Spinal cord (tissue), 10 donors: ENCODE measurements around the gene MN1. TPM values are rescaled to one million over a fixed set of nuclear protein-coding genes. Genes with fewer than 3 reads are reported as not detected.

ENCODE experiments used
- DNase-seq, 6 donors: peaks; one replicate each; pipeline versions ENCODE4 v3.0.0 to v3.0.0-alpha.2; 2013 to 2015; ENCODE audit warnings: low spot score in 6 of 6, low read depth in 4 of 6
- H3K27ac ChIP-seq: one replicate; pipeline ENCODE4 v1.5.1; 2013; ENCODE audit warnings: low read depth, low read length, control low read depth
- H3K27me3 ChIP-seq: one replicate; pipeline ENCODE4 v1.6.1; 2013; ENCODE audit warnings: low read length; ENCODE audit not compliant: control insufficient read depth, insufficient read depth
- H3K36me3 ChIP-seq: one replicate; pipeline ENCODE4 v1.6.1; 2013; ENCODE audit warnings: low read length; ENCODE audit not compliant: control insufficient read depth, insufficient read depth
- H3K4me1 ChIP-seq: one replicate; pipeline ENCODE4 v1.6.1; 2013; ENCODE audit warnings: low read length; ENCODE audit not compliant: control insufficient read depth, insufficient read depth
- H3K4me3 ChIP-seq: one replicate; pipeline ENCODE4 v1.5.1; 2013; ENCODE audit warnings: low read depth, low read length, control low read depth
- H3K9me3 ChIP-seq: one replicate; pipeline ENCODE4 v1.6.1; 2013; ENCODE audit warnings: low read length; ENCODE audit not compliant: control insufficient read depth, insufficient read depth
- WGBS: methylation state at CpG from one replicate; pipeline ENCODE4 v1.1.5; 2013; ENCODE audit warnings: missing lambda C conversion rate; ENCODE audit not compliant: insufficient coverage; 5-methylcytosine and 5-hydroxymethylcytosine counted together
- polyA plus RNA-seq, 2 donors: library from polyadenylated mRNA; unstranded; fragments of 120-200 nt; gene quantifications; one replicate each; pipeline ENCODE4 v1.2.1, GENCODE V29; 2013; ENCODE audit not compliant: insufficient read length in 2 of 2
- total RNA-seq, 2 donors: library from RNA; depleted of rRNA in 1 of 2; stranded (reverse); fragments of 120-200 nt in 1 of 2; fragments of >200 nt in 1 of 2; gene quantifications; one replicate each; pipeline versions ENCODE4 v1.2.3 to v1.2.4, GENCODE V29; 2013 to 2014
- donor health status: healthy.

MN1 gene
- total and polyA plus RNA-seq, 4 donors: 9.9 to 27.5 (median 25.4) TPM

- no peaks in the 10 kb centered on the region for H3K9me3 ChIP-seq
- H3K27ac ChIP-seq: peak overlapping the region; percentile 79
- H3K4me3 ChIP-seq: peak overlapping the region; percentile 48
- H3K27me3 ChIP-seq: peaks cover 31% of the 10 kb centered on the region
- H3K36me3 ChIP-seq: peaks cover 31% of the 10 kb centered on the region
- H3K4me1 ChIP-seq: peaks cover 68% of the 10 kb centered on the region
- DNase-seq: peak in 2 of 6 donors; percentile 86 to 90
- WGBS: 35% methylated on average over 13 of the region's 14 CpGs
Measured at GRCh38 chr22:27795053-27795452, 6.5 kb downstream of the MN1 start.

- H3K9me3 ChIP-seq: no peaks in the 10 kb centered on the region
- peaks cover 61% of the 10 kb centered on the region for H3K4me1 ChIP-seq
- WGBS: 25% methylated on average over 3 of the region's 5 CpGs
- H3K36me3 ChIP-seq: peaks cover 23% of the 10 kb centered on the region
- H3K27ac ChIP-seq: peak overlapping the region; percentile 79
- H3K27me3 ChIP-seq: peaks cover 26% of the 10 kb centered on the region
- peak overlapping the region; percentile 48 for H3K4me3 ChIP-seq
- DNase-seq: peak in 2 of 6 donors; percentile 62 to 68
Measured at GRCh38 chr22:27794226-27794625, 7.3 kb downstream of the MN1 start.

GRCh38 chr22:27793576-27793975 is 8.0 kb downstream of the MN1 start:
- 10% methylated on average over 3 of the region's 12 CpGs for WGBS
- Histone ChIP-seq H3K9me3 (no peaks in the 10 kb centered on the region), H3K4me3 (peak overlapping the region; percentile 48), H3K4me1 (peaks cover 55% of the 10 kb centered on the region), H3K27ac (peak overlapping the region; percentile 79), H3K27me3 (peaks cover 23% of the 10 kb centered on the region), H3K36me3 (peaks cover 17% of the 10 kb centered on the region)
- peak in 2 of 6 donors; percentile 78 to 88 for DNase-seq

- DNase-seq: peak in 2 of 6 donors; percentile 33 to 52
- Histone ChIP-seq H3K36me3 (peaks cover 12% of the 10 kb centered on the region), H3K9me3 (no peaks in the 10 kb centered on the region), H3K27ac (peak overlapping the region; percentile 10), H3K27me3 (peaks cover 19% of the 10 kb centered on the region), H3K4me1 (peaks cover 52% of the 10 kb centered on the region), H3K4me3 (peak overlapping the region; percentile 24)
- WGBS: 35% methylated on average over 5 of the region's 8 CpGs
Measured at GRCh38 chr22:27792452-27793161, 8.9 kb downstream of the MN1 start.

- H3K4me1 ChIP-seq: peaks cover 51% of the 10 kb centered on the region
- peaks cover 14% of the 10 kb centered on the region for H3K27me3 ChIP-seq
- no peak overlapping the region for H3K4me3 ChIP-seq
- peaks cover 5% of the 10 kb centered on the region for H3K36me3 ChIP-seq
- WGBS: no CpG with 5 or more reads among the region's 3 CpGs
- no peak overlapping the region for H3K27ac ChIP-seq
- DNase-seq: no peak
- no peaks in the 10 kb centered on the region for H3K9me3 ChIP-seq
Measured at GRCh38 chr22:27791859-27792241, 9.7 kb downstream of the MN1 start.

- Histone ChIP-seq H3K4me3 (peak overlapping the region; percentile 14), H3K4me1 (peaks cover 51% of the 10 kb centered on the region), H3K36me3 (no peaks in the 10 kb centered on the region), H3K9me3 (no peaks in the 10 kb centered on the region), H3K27ac (peak overlapping the region; percentile 1), H3K27me3 (peaks cover 9% of the 10 kb centered on the region)
- WGBS: 20% methylated on average over 1 of the region's 17 CpGs
- DNase-seq: peak in 2 of 6 donors; percentile 52 to 64
Measured at GRCh38 chr22:27791159-27791858, 10.2 kb downstream of the MN1 start.

GRCh38 chr22:27790376-27791158 is 11.0 kb downstream of the MN1 start:
- H3K4me3 ChIP-seq: peak overlapping the region; percentile 14
- 34% methylated on average over 15 of the region's 25 CpGs for whole genome bisulfite sequencing
- peak in 2 of 6 donors; percentile 64 to 84 for DNase-seq

GRCh38 chr22:27788500-27789288 is 12.9 kb downstream of the MN1 start:
- Histone ChIP-seq H3K4me1 (peaks cover 53% of the 10 kb centered on the region), H3K4me3 (no peak overlapping the region)

More at GRCh38 chr22:27790376-27791158, 11.0 kb downstream of the MN1 start:
- H3K9me3 ChIP-seq: no peaks in the 10 kb centered on the region
- peak overlapping the region; percentile 10 for H3K27ac ChIP-seq
- H3K36me3 ChIP-seq: no peaks in the 10 kb centered on the region
- peaks cover 55% of the 10 kb centered on the region for H3K4me1 ChIP-seq
- H3K27me3 ChIP-seq: peaks cover 9% of the 10 kb centered on the region

GRCh38 chr22:27786965-27787364 is 14.6 kb downstream of the MN1 start:
- peak overlapping the region; percentile 72 for H3K27ac ChIP-seq
- no peak overlapping the region for H3K4me3 ChIP-seq
- no peak for DNase-seq
- H3K9me3 ChIP-seq: no peaks in the 10 kb centered on the region
- peaks cover 3% of the 10 kb centered on the region for H3K36me3 ChIP-seq
- H3K4me1 ChIP-seq: peaks cover 60% of the 10 kb centered on the region
- 90% methylated on average over 5 of the region's 13 CpGs for WGBS
- peaks cover 4% of the 10 kb centered on the region for H3K27me3 ChIP-seq

More at GRCh38 chr22:27788500-27789288, 12.9 kb downstream of the MN1 start:
- H3K36me3 ChIP-seq: no peaks in the 10 kb centered on the region
- WGBS: 92% methylated on average over 12 of the region's 20 CpGs
- H3K27ac ChIP-seq: no peak overlapping the region
- peaks cover 9% of the 10 kb centered on the region for H3K27me3 ChIP-seq
- no peak for DNase-seq
- no peaks in the 10 kb centered on the region for H3K9me3 ChIP-seq
